Measurements from ENCODE around the gene ADGRD2. TPM values are rescaled to one million over a fixed set of nuclear protein-coding genes. Genes with fewer than 3 reads are reported as not detected.

Gene ADGRD2
- total RNA-seq, 5 donors from 2014 or later (not counting 1 experiment from before 2014, with no cell fraction given): not detected

DNA sequence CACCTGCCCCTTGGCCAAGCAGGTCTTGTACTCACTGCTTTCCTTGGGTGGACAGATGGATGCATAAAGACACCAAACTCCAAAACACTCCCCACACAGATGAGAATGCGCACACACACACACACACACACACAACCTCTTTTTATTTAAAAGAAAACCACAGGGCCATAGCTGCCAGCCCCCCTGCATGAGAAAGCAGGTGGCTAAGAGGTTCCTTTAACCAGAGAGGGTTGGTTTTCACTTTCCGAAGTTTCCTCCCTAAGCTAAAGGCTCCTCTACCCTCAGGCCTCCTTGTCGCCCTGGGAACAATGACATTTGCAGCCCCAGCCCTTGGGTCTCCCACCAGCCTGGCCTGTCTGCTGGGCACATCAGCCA, 45.8 kb downstream of the ADGRD2 start:
- peak in 4 of 35 experiments; percentile 3 to 18 (median 8) for DNase-seq
- Histone ChIP-seq H3K4me3 (ENCODE audit: control insufficient read depth in 1 of 2, extremely low read depth in 1 of 2, low read length in 1 of 2) (peak overlapping the region in 1 of 2 donors; percentile 32), H3K27ac (ENCODE audit: low read length) (no peak overlapping the region), H3K36me3 (ENCODE audit: control insufficient read depth in 2 of 2, extremely low read depth in 1 of 2, insufficient read depth in 1 of 2, low read length in 1 of 2) (no peaks in the 10 kb centered on the region), H3K4me1 (ENCODE audit: control insufficient read depth in 1 of 2, extremely low read depth in 1 of 2, insufficient read depth in 2 of 2, low read length in 2 of 2) (peaks cover 10 to 29% of the 10 kb centered on the region in 2 experiments), H3K27me3 (replicated peaks in 1 of 2; ENCODE audit: control insufficient read depth in 2 of 2, extremely low read depth in 1 of 2, insufficient read depth in 2 of 2, low read length in 1 of 2) (peaks cover 0 to 29% of the 10 kb centered on the region in 2 experiments), H3K9me3 (no peaks in the 10 kb centered on the region)
- H3K27me3 Mint-ChIP-seq: peaks cover 4 to 19% of the 10 kb centered on the region in 2 donors
- H3K27ac Mint-ChIP-seq: peak overlapping the region; percentile 86 to 88
- no peaks in the 10 kb centered on the region for H3K36me3 Mint-ChIP-seq
- 17% methylated on average over 1 of the region's 3 CpGs for WGBS (ENCODE audit: insufficient coverage)
- H3K9me3 Mint-ChIP-seq: no peaks in the 10 kb centered on the region
- POLR2A ChIA-PET: no interaction called here
- peak overlapping the region in 2 of 3 donors; percentile 29 to 72 for H3K4me3 Mint-ChIP-seq
- CTCF ChIA-PET: interaction anchor here in 1 of 2 donors (0.6 kb wide), 1 partner anchor 22 kb away, joined by 3 read pairs; no protein-coding TSS in a partner anchor
- peak in 2 of 4 experiments; percentile 13 to 16 for ATAC-seq (replicated peaks in 1 of 4)
- peaks cover 16 to 34% (median 26%) of the 10 kb centered on the region in 3 donors for H3K4me1 Mint-ChIP-seq

DNA sequence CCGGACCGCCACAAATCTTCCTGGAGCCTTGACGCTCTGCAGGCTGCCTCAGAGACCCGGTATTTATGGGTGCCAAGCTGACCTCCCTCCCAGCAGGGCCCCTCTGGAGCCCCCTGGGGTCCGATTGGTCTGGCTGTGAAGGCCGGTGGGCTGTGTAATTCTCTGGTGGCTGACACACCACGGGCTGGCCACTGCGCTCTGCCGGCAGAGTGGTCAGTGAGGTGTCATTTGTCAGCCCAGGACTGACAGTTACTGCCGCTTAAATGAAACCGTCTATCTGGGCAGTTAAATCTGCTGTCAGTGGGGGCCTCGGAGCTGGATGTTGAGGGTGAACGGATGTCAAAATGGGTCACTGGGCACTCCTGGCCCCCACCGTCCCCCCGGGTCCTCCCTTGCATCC, 46.2 kb downstream of the ADGRD2 start:
- peaks cover 16 to 34% (median 26%) of the 10 kb centered on the region in 3 donors for H3K4me1 Mint-ChIP-seq
- H3K27me3 Mint-ChIP-seq: peaks cover 4 to 19% of the 10 kb centered on the region in 2 donors
- H3K27ac Mint-ChIP-seq: peak overlapping the region in 1 of 2 donors; percentile 88
- H3K36me3 Mint-ChIP-seq: no peaks in the 10 kb centered on the region
- 80% methylated on average over 10 of the region's 15 CpGs for WGBS (ENCODE audit: insufficient coverage)
- Histone ChIP-seq H3K27me3 (replicated peaks in 1 of 2; ENCODE audit: control insufficient read depth in 2 of 2, extremely low read depth in 1 of 2, insufficient read depth in 2 of 2, low read length in 1 of 2) (peaks cover 0 to 33% of the 10 kb centered on the region in 2 experiments), H3K4me1 (ENCODE audit: control insufficient read depth in 1 of 2, extremely low read depth in 1 of 2, insufficient read depth in 2 of 2, low read length in 2 of 2) (peaks cover 10 to 29% of the 10 kb centered on the region in 2 experiments), H3K9me3 (no peaks in the 10 kb centered on the region), H3K4me3 (ENCODE audit: control insufficient read depth in 1 of 2, extremely low read depth in 1 of 2, low read length in 1 of 2) (no peak overlapping the region), H3K36me3 (ENCODE audit: control insufficient read depth in 2 of 2, extremely low read depth in 1 of 2, insufficient read depth in 1 of 2, low read length in 1 of 2) (no peaks in the 10 kb centered on the region), H3K27ac (ENCODE audit: low read length) (no peak overlapping the region)
- no peaks in the 10 kb centered on the region for H3K9me3 Mint-ChIP-seq
- ChIA-PET POLR2A (no interaction called here), CTCF (interaction anchor here in 1 of 2 donors (0.6 kb wide), 1 partner anchor 22 kb away, joined by 3 read pairs; no protein-coding TSS in a partner anchor)
- DNase-seq: no peak
- ATAC-seq (replicated peaks in 1 of 4): no peak
- peak overlapping the region in 1 of 3 donors; percentile 72 for H3K4me3 Mint-ChIP-seq

DNA sequence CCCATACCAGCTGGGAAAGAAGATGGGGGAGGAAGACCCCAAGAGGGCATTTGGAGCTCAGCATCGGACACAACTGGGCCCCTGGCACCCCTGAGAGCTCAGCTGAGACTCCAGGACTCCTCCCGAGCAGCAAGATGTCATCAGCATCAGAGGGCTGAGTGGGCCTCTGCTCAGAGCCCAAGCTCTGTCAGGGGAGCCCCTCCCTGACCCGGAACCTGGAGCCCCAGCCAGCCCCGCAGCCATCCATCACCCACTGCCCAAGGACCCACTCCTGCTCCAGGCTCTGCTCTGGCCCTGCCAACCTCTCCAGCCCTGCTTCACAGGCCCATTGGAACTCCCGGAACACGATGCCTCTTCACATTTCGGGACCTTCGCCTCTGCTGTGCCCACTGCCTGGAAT, 47.2 kb downstream of the ADGRD2 start:
- H3K36me3 ChIP-seq (ENCODE audit: control insufficient read depth in 2 of 2, extremely low read depth in 1 of 2, insufficient read depth in 1 of 2, low read length in 1 of 2): no peaks in the 10 kb centered on the region
- POLR2A ChIA-PET: no interaction called here
- CTCF ChIA-PET: no interaction called here
- H3K27me3 ChIP-seq (replicated peaks in 1 of 2; ENCODE audit: control insufficient read depth in 2 of 2, extremely low read depth in 1 of 2, insufficient read depth in 2 of 2, low read length in 1 of 2): peaks cover 0 to 42% of the 10 kb centered on the region in 2 experiments
- no peak for DNase-seq
- 92% methylated on average over 8 of the region's 8 CpGs for WGBS (ENCODE audit: insufficient coverage)
- peaks cover 10 to 29% of the 10 kb centered on the region in 2 experiments for H3K4me1 ChIP-seq (ENCODE audit: control insufficient read depth in 1 of 2, extremely low read depth in 1 of 2, insufficient read depth in 2 of 2, low read length in 2 of 2)
- no peaks in the 10 kb centered on the region for H3K9me3 Mint-ChIP-seq
- no peaks in the 10 kb centered on the region for H3K36me3 Mint-ChIP-seq
- H3K27me3 Mint-ChIP-seq: peaks cover 4 to 23% of the 10 kb centered on the region in 2 donors
- no peak overlapping the region for H3K27ac ChIP-seq (ENCODE audit: low read length)
- peaks cover 16 to 34% (median 26%) of the 10 kb centered on the region in 3 donors for H3K4me1 Mint-ChIP-seq
- H3K27ac Mint-ChIP-seq: no peak overlapping the region
- H3K4me3 ChIP-seq (ENCODE audit: control insufficient read depth in 1 of 2, extremely low read depth in 1 of 2, low read length in 1 of 2): no peak overlapping the region
- H3K4me3 Mint-ChIP-seq: peak overlapping the region in 1 of 3 donors; percentile 37
- no peak for ATAC-seq (replicated peaks in 1 of 4)
- no peaks in the 10 kb centered on the region for H3K9me3 ChIP-seq

DNA sequence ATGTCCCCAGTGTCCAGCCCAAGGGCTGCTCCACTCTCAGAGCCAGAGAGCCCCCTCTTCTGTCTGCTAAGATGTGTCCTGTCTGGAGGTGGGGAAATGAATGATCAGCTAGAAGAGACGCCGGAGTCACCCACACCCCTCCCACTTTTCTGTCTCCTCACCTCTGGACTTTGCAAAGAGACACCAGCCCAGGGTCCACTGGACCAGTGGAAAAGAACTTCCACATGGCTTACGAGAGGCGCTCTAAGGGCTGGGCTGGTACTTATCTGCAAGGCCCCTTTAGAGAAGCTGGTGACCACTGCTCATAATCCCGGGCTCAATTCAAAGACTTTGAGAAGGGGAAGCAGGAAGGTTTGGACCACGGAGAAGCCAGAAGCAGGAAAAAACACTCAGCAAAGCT, 47.8 kb downstream of the ADGRD2 start:
- Histone ChIP-seq H3K4me3 (ENCODE audit: control insufficient read depth in 1 of 2, extremely low read depth in 1 of 2, low read length in 1 of 2) (no peak overlapping the region), H3K9me3 (no peaks in the 10 kb centered on the region), H3K36me3 (ENCODE audit: control insufficient read depth in 2 of 2, extremely low read depth in 1 of 2, insufficient read depth in 1 of 2, low read length in 1 of 2) (no peaks in the 10 kb centered on the region), H3K27me3 (replicated peaks in 1 of 2; ENCODE audit: control insufficient read depth in 2 of 2, extremely low read depth in 1 of 2, insufficient read depth in 2 of 2, low read length in 1 of 2) (peaks cover 0 to 44% of the 10 kb centered on the region in 2 experiments), H3K27ac (ENCODE audit: low read length) (no peak overlapping the region), H3K4me1 (ENCODE audit: control insufficient read depth in 1 of 2, extremely low read depth in 1 of 2, insufficient read depth in 2 of 2, low read length in 2 of 2) (peaks cover 10 to 29% of the 10 kb centered on the region in 2 experiments)
- Mint-ChIP-seq H3K9me3 (no peaks in the 10 kb centered on the region), H3K36me3 (no peaks in the 10 kb centered on the region), H3K27ac (no peak overlapping the region), H3K4me1 (peaks cover 16 to 34% (median 26%) of the 10 kb centered on the region in 3 donors), H3K4me3 (peak overlapping the region in 1 of 3 donors; percentile 37), H3K27me3 (peaks cover 4 to 23% of the 10 kb centered on the region in 2 donors)
- no peak for ATAC-seq (replicated peaks in 1 of 4)
- ChIA-PET POLR2A (no interaction called here), CTCF (no interaction called here)
- 84% methylated on average over 4 of the region's 6 CpGs for WGBS (ENCODE audit: insufficient coverage)
- DNase-seq: no peak

DNA sequence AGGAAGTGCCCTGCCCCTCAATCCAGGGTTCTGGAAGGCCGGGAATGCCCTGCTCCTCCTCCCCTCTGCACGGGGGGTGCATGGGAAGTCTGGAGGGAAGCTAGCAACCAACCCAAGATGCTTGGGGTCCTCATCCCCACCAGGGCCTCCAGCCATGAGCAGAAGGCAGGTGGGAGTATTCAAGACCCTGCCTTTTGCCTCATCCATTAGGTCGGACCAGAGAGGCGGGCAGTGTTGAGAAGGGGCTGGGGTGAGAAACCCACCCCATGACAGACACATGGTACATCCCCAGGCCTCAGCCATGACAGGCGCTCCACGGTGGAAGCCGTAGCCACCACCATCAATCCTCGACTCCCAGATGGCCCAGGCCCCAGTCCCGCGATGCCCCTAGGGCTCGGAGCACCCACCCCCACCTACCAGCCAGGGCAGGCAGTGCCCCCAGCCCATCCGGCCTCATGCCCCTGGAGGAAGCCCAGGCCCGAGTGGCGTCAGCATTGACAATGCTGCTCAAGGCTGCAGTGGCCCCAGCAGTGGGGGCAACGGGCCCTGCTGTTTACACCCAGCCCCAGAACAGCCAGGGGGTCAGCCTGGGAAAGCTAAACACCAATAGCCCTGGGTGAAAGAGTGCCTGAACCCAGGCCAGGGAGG, 48.4 kb downstream of the ADGRD2 start:
- H3K27me3 Mint-ChIP-seq: peaks cover 5 to 25% of the 10 kb centered on the region in 2 donors
- 74% methylated on average over 10 of the region's 15 CpGs for WGBS (ENCODE audit: insufficient coverage)
- no peak overlapping the region for H3K4me3 Mint-ChIP-seq
- H3K4me1 Mint-ChIP-seq: peaks cover 17 to 36% (median 26%) of the 10 kb centered on the region in 3 donors
- H3K27ac Mint-ChIP-seq: no peak overlapping the region
- peaks cover 10 to 30% of the 10 kb centered on the region in 2 experiments for H3K4me1 ChIP-seq (ENCODE audit: control insufficient read depth in 1 of 2, extremely low read depth in 1 of 2, insufficient read depth in 2 of 2, low read length in 2 of 2)
- POLR2A ChIA-PET: no interaction called here
- H3K4me3 ChIP-seq (ENCODE audit: control insufficient read depth in 1 of 2, extremely low read depth in 1 of 2, low read length in 1 of 2): no peak overlapping the region
- CTCF ChIA-PET: interaction anchor here in 1 of 2 donors (0.6 kb wide), 1 partner anchor 1034 kb away, joined by 3 read pairs; no protein-coding TSS in a partner anchor
- no peak for ATAC-seq (replicated peaks in 1 of 4)
- no peak for DNase-seq
- H3K27ac ChIP-seq (ENCODE audit: low read length): no peak overlapping the region
- no peaks in the 10 kb centered on the region for H3K36me3 ChIP-seq (ENCODE audit: control insufficient read depth in 2 of 2, extremely low read depth in 1 of 2, insufficient read depth in 1 of 2, low read length in 1 of 2)
- H3K27me3 ChIP-seq (replicated peaks in 1 of 2; ENCODE audit: control insufficient read depth in 2 of 2, extremely low read depth in 1 of 2, insufficient read depth in 2 of 2, low read length in 1 of 2): peaks cover 0 to 48% of the 10 kb centered on the region in 2 experiments
- no peaks in the 10 kb centered on the region for H3K9me3 ChIP-seq
- no peaks in the 10 kb centered on the region for H3K36me3 Mint-ChIP-seq
- no peaks in the 10 kb centered on the region for H3K9me3 Mint-ChIP-seq

DNA sequence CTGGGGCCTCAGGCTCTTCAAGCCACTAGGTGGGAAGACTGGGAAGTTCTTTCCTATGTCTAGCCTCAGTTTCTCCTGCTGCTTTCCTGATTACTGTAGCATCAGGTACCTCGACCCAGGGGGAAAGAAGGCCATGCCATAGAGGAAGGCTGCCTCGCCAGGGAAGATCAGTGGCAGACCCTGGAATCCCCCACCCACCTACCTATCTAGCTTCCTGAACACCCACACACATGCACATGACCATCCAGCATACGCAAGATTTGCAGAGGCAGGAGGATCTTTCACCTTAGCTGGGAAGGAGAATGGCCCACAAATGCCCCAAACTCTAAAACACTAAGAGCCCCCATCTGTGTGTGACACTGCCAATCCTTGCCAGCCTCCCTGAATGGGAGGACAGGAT, 49.0 kb downstream of the ADGRD2 start:
- Mint-ChIP-seq H3K27ac (no peak overlapping the region), H3K4me1 (peaks cover 22 to 41% (median 31%) of the 10 kb centered on the region in 3 donors), H3K27me3 (peaks cover 10 to 29% of the 10 kb centered on the region in 2 donors), H3K9me3 (no peaks in the 10 kb centered on the region), H3K36me3 (no peaks in the 10 kb centered on the region), H3K4me3 (no peak overlapping the region)
- no peaks in the 10 kb centered on the region for H3K9me3 ChIP-seq
- H3K27me3 ChIP-seq (replicated peaks in 1 of 2; ENCODE audit: control insufficient read depth in 2 of 2, extremely low read depth in 1 of 2, insufficient read depth in 2 of 2, low read length in 1 of 2): peaks cover 0 to 54% of the 10 kb centered on the region in 2 experiments
- CTCF ChIA-PET: interaction anchor here in 1 of 2 donors (0.6 kb wide), 1 partner anchor 1034 kb away, joined by 3 read pairs; no protein-coding TSS in a partner anchor
- ATAC-seq (replicated peaks in 1 of 4) (no peak), DNase-seq (no peak)
- no peak overlapping the region for H3K27ac ChIP-seq (ENCODE audit: low read length)
- no peaks in the 10 kb centered on the region for H3K36me3 ChIP-seq (ENCODE audit: control insufficient read depth in 2 of 2, extremely low read depth in 1 of 2, insufficient read depth in 1 of 2, low read length in 1 of 2)
- WGBS (ENCODE audit: insufficient coverage): 6% methylated on average over 3 of the region's 3 CpGs
- no peak overlapping the region for H3K4me3 ChIP-seq (ENCODE audit: control insufficient read depth in 1 of 2, extremely low read depth in 1 of 2, low read length in 1 of 2)
- POLR2A ChIA-PET: no interaction called here
- H3K4me1 ChIP-seq (ENCODE audit: control insufficient read depth in 1 of 2, extremely low read depth in 1 of 2, insufficient read depth in 2 of 2, low read length in 2 of 2): peaks cover 10 to 35% of the 10 kb centered on the region in 2 experiments
